Gastrocnemius medialis (tissue), 4 donors: ENCODE data around the gene GGACT. TPM values are rescaled to one million over a fixed set of nuclear protein-coding genes. Genes with fewer than 3 reads are reported as not detected.

Source experiments
- ATAC-seq, 2 donors: fragments of 150-250 bp; one replicate each; pipeline ENCODE4 v1.9.1; 2016
- DNase-seq, 2 donors: peaks; one replicate each; pipeline ENCODE4 v3.0.0-alpha.2; 2019
- H3K27ac ChIP-seq, 4 donors: fragments of 200-600 bp; sonication (generic); 1 replicate in 1 of 4; 2 replicates in 3 of 4; pipeline ENCODE4 v1.5.1; 2016 to 2018; ENCODE audit warnings: mild to moderate bottlenecking in 2 of 4, moderate library complexity in 1 of 4
- H3K27me3 ChIP-seq, 3 donors: fragments of 200-600 bp; sonication (generic) in 2 of 3; 1 replicate in 1 of 3; 2 replicates in 2 of 3; pipeline versions ENCODE4 v1.5.1 to v1.6.0; 2016 to 2019; ENCODE audit warnings: mild to moderate bottlenecking in 1 of 3, moderate library complexity in 1 of 3
- H3K36me3 ChIP-seq, 2 donors: fragments of 200-600 bp; sonication (generic) in 1 of 2; one replicate each; pipeline ENCODE4 v1.5.1; 2017 to 2018
- H3K4me1 ChIP-seq, 2 donors: fragments of 200-600 bp; sonication (generic) in 1 of 2; one replicate each; pipeline ENCODE4 v1.5.1; 2016 to 2017; ENCODE audit warnings: mild to moderate bottlenecking in 2 of 2
- H3K4me3 ChIP-seq, 4 donors: fragments of 200-600 bp; sonication (generic) in 3 of 4; 1 replicate in 1 of 4; 2 replicates in 3 of 4; pipeline ENCODE4 v1.5.1; 2016 to 2019; ENCODE audit warnings: mild to moderate bottlenecking in 2 of 4
- H3K9me3 ChIP-seq, 3 donors: fragments of 200-600 bp; sonication (generic) in 2 of 3; 1 replicate in 1 of 3; 2 replicates in 2 of 3; pipeline ENCODE4 v1.5.1; 2016 to 2019
- POLR2A ChIP-seq, 2 donors: fragments of 450-650 bp; IDR thresholded peaks; one replicate each; pipeline ENCODE4 v1.6.1; 2017; ENCODE audit warnings: antibody characterized with exemption in 2 of 2, mild to moderate bottlenecking in 2 of 2, moderate library complexity in 2 of 2
- in situ Hi-C, 4 donors: fragments of 200-750 bp; cut with MboI; loops; one replicate each; pipeline versions ENCODE4 v1.15.0 to v1.8.0; 2017; ENCODE audit warnings: low sequenced_read_pairs in 4 of 4
- intact Hi-C: fragments of 100-400 bp; cut with DNase I; formaldehyde crosslinking; loops from one replicate; pipeline ENCODE4 v1.15.1; 2023; ENCODE audit warnings: low total_unique reads
- total RNA-seq, 4 donors: library from RNA; depleted of rRNA; stranded (reverse); fragments of >200 nt; gene quantifications; one replicate each; pipeline versions ENCODE4 v1.1.0 to v1.2.3, GENCODE V29; 2016
- TF ChIP-seq, protein P1 (sequence below), 5 experiments: fragments of 450-650 bp in 3 of 5; fragments of 200-600 bp in 2 of 5; sonication (generic) in 2 of 5; IDR thresholded peaks in 4 of 5; conservative IDR thresholded peaks in 1 of 5; 1 replicate in 4 of 5; 2 replicates in 1 of 5; pipeline ENCODE4 v1.5.1; 2016 to 2019; ENCODE audit warnings: antibody characterized with exemption in 5 of 5, mild to moderate bottlenecking in 3 of 5, moderate library complexity in 3 of 5

The GGACT gene
- total RNA-seq, 4 donors from 2014 or later, result 0.56 to 1.5 (median 0.83) TPM

DNA sequence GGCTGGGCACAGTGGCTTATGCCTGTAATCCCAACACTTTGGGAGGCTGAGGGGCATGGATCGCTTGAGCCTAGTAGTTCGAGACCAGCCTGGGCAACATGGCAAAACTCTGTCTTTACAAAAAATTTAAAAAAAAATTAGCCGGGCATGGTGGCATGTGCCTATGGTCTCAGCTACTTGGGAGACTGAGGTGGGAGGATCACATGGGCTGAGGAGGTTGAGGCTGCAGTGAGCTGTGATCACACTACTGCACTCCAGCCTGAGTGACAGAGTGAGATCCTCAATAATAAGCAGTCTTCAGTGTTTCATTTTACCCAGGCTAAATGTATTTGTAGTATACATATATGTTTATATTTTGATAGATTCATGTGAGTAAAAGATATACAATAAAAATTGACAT lies 85.0 kb downstream of the GGACT start:
- in situ Hi-C loops, result loop anchor here in 3 of 4 donors (25.0 kb wide), 2 partner anchors 591 to 841 kb away; no protein-coding TSS in a partner anchor
- Histone ChIP-seq H3K4me3 (no peak overlapping the region), H3K27me3 (no peaks in the 10 kb centered on the region), H3K27ac (no peak overlapping the region), H3K36me3 (no peaks in the 10 kb centered on the region), H3K4me1 (no peaks in the 10 kb centered on the region), H3K9me3 (no peaks in the 10 kb centered on the region)
- intact Hi-C loops, result no loop called here
- TF ChIP-seq, protein P1, sequence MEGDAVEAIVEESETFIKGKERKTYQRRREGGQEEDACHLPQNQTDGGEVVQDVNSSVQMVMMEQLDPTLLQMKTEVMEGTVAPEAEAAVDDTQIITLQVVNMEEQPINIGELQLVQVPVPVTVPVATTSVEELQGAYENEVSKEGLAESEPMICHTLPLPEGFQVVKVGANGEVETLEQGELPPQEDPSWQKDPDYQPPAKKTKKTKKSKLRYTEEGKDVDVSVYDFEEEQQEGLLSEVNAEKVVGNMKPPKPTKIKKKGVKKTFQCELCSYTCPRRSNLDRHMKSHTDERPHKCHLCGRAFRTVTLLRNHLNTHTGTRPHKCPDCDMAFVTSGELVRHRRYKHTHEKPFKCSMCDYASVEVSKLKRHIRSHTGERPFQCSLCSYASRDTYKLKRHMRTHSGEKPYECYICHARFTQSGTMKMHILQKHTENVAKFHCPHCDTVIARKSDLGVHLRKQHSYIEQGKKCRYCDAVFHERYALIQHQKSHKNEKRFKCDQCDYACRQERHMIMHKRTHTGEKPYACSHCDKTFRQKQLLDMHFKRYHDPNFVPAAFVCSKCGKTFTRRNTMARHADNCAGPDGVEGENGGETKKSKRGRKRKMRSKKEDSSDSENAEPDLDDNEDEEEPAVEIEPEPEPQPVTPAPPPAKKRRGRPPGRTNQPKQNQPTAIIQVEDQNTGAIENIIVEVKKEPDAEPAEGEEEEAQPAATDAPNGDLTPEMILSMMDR (IDR thresholded peaks at IDR 0.05 in 4 of 5, conservative IDR thresholded peaks at IDR 0.05 in 1 of 5), result no peak
- no peak for TF ChIP-seq POLR2A (IDR thresholded peaks at IDR 0.05)
- ATAC-seq (no peak), DNase-seq (no peak)

GRCh38 chr13:100502446-100502845 lies 86.1 kb downstream of the GGACT start:
- Histone ChIP-seq H3K27ac (no peak overlapping the region), H3K27me3 (no peaks in the 10 kb centered on the region), H3K4me3 (no peak overlapping the region), H3K9me3 (no peaks in the 10 kb centered on the region), H3K4me1 (no peaks in the 10 kb centered on the region), H3K36me3 (no peaks in the 10 kb centered on the region)
- TF ChIP-seq, protein P1 (IDR thresholded peaks at IDR 0.05 in 4 of 5, conservative IDR thresholded peaks at IDR 0.05 in 1 of 5), result no peak
- no peak for TF ChIP-seq POLR2A (IDR thresholded peaks at IDR 0.05)
- no peak for DNase-seq
- no peak for ATAC-seq
- intact Hi-C loops (no loop called here), in situ Hi-C loops (loop anchor here in 3 of 4 donors (25.0 kb wide), 2 partner anchors 590 to 840 kb away; no protein-coding TSS in a partner anchor)

DNA sequence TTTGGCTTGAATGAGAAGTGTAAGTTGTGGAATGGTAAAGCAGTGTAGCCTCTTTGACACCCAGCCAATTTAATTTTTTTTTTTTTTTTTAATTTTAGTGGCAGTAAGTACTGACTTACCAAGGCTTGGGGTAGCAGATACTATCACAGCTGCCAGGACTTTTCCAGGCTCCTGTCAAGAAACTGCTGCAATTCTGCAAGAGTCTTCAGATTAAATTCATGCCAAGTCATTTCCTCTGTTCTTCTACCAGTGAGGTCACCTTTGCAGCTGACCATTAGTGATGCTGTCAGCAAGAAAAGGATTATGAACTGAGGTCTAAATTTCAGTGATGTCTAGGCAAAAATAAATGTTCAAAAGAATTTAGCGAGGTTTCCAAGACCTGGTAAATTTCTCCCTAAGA lies 91.2 kb downstream of the GGACT start:
- in situ Hi-C loops, result no loop called here
- no peak for ATAC-seq

GRCh38 chr13:100495455-100495854 lies 93.1 kb downstream of the GGACT start:
- ATAC-seq, result no peak
- Histone ChIP-seq H3K4me1 (no peaks in the 10 kb centered on the region), H3K36me3 (no peaks in the 10 kb centered on the region), H3K27ac (no peak overlapping the region), H3K4me3 (no peak overlapping the region), H3K9me3 (no peaks in the 10 kb centered on the region), H3K27me3 (no peaks in the 10 kb centered on the region)
- no peak for DNase-seq
- TF ChIP-seq POLR2A (IDR thresholded peaks at IDR 0.05), result no peak
- TF ChIP-seq, protein P1 (IDR thresholded peaks at IDR 0.05 in 4 of 5, conservative IDR thresholded peaks at IDR 0.05 in 1 of 5), result no peak
- in situ Hi-C loops (no loop called here), intact Hi-C loops (no loop called here)

More for the DNA sequence above, 91.2 kb downstream of the GGACT start:
- intact Hi-C loops, result no loop called here
- H3K27me3 ChIP-seq, result no peaks in the 10 kb centered on the region
- no peaks in the 10 kb centered on the region for H3K4me1 ChIP-seq
- no peak for DNase-seq
- H3K36me3 ChIP-seq, result no peaks in the 10 kb centered on the region
- H3K9me3 ChIP-seq, result no peaks in the 10 kb centered on the region
- no peak for TF ChIP-seq POLR2A (IDR thresholded peaks at IDR 0.05)
- TF ChIP-seq, protein P1 (IDR thresholded peaks at IDR 0.05 in 4 of 5, conservative IDR thresholded peaks at IDR 0.05 in 1 of 5), result no peak
- no peak overlapping the region for H3K27ac ChIP-seq
- H3K4me3 ChIP-seq, result no peak overlapping the region

- in situ Hi-C loops, result no loop called here
- ATAC-seq, result no peak
- Histone ChIP-seq H3K4me1 (no peaks in the 10 kb centered on the region), H3K4me3 (no peak overlapping the region), H3K27me3 (no peaks in the 10 kb centered on the region), H3K36me3 (no peaks in the 10 kb centered on the region), H3K27ac (no peak overlapping the region), H3K9me3 (no peaks in the 10 kb centered on the region)
- no peak for DNase-seq
- no peak for TF ChIP-seq POLR2A (IDR thresholded peaks at IDR 0.05)
- TF ChIP-seq, protein P1 (IDR thresholded peaks at IDR 0.05 in 4 of 5, conservative IDR thresholded peaks at IDR 0.05 in 1 of 5), result no peak
- intact Hi-C loops, result loop anchor here (5.0 kb wide), 1 partner anchor 101 kb away; no protein-coding TSS in a partner anchor
These were observed 95.2 kb downstream of the GGACT start for GRCh38 chr13:100493418-100493817.
